GM12892 (cell line): ENCODE results near the gene AP4E1.

Experiments used
- POLR2A ChIP-seq: IDR thresholded peaks from 2 replicates; pipeline ENCODE4 v1.6.1; 2011; ENCODE audit warnings: low read depth, low read length, control low read depth
- POLR2AphosphoS5 ChIP-seq: IDR thresholded peaks from 2 replicates; pipeline ENCODE4 v1.6.1; 2011; ENCODE audit warnings: low read depth, low read length, control low read depth
- TAF1 ChIP-seq: IDR thresholded peaks from 2 replicates; pipeline ENCODE4 v1.6.1; 2011; ENCODE audit warnings: low read depth, mild to moderate bottlenecking, control low read depth, low read length, borderline replicate concordance

DNA sequence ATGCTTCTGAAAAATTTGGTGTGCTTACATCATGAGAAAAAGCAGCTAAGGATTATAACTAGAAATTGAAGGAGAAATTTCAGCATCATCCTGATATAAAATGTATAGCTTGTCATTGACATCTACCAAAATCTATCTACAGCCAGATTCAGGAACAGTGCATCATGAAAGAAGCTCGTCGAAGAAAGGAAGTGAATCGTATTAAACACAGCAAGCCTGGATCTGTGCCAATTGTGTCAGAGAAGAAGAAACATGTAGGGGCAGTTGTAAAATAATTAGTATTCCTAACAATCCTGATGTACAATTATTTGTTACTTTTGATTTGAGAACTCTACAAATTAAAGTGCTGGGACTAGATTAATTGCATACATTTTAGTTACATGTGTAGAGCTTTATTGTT lies 37.2 kb downstream of the AP4E1 start:
- TF ChIP-seq POLR2A (no peak), TAF1 (no peak), POLR2AphosphoS5 (no peak)
